Measurements from ENCODE around the gene BACH1.

GRCh38 chr21:29302359-29302875 is 3.7 kb downstream of the BACH1 start:
- no peak for TF ChIP-seq POLR2A (IDR thresholded peaks at IDR 0.05; ENCODE audit: low read length)
- no peak for TF ChIP-seq GATA1 (IDR thresholded peaks at IDR 0.05; ENCODE audit: low read depth, low read length)

Data from erythroblast (primary cell).